ENCODE data around the gene TOMM40. TPM values are rescaled to one million over a fixed set of nuclear protein-coding genes. Genes with fewer than 3 reads are reported as not detected.
"Not testable (repeated sequence)": the region's sequence is repeated elsewhere in the genome, so short reads cannot be mapped to it uniquely, and the experiment has no call there.

TOMM40 gene
- total and polyA plus RNA-seq, 7 experiments from 2014 or later, result 26.3 to 73.3 (median 37.5) TPM

GRCh38 chr19:44876930-44877535 is 14.0 kb upstream of the TOMM40 start:
- Mint-ChIP-seq H3K4me1 (peaks cover 3 to 12% (median 8%) of the 10 kb centered on the region in 7 donors), H3K36me3 (no peaks in the 10 kb centered on the region), H3K4me3 (no peak overlapping the region), H3K9me3 (no peaks in the 10 kb centered on the region), H3K27ac (peak overlapping the region in 4 of 9 donors; percentile 12 to 73 (median 41)), H3K27me3 (peaks cover 0 to 4% (median 0%) of the 10 kb centered on the region in 5 donors)
- no peak overlapping the region for H3K27ac ChIP-seq (ENCODE audit: low read depth, low read length)
- H3K4me3 ChIP-seq (ENCODE audit: low read length), result no peak overlapping the region
- H3K9me3 ChIP-seq (ENCODE audit: control insufficient read depth in 2 of 3, low read length in 3 of 3), result no peaks in the 10 kb centered on the region
- no peaks in the 10 kb centered on the region for H3K27me3 ChIP-seq (ENCODE audit: control insufficient read depth in 2 of 2, insufficient read depth in 2 of 2, low read length in 2 of 2)
- intact Hi-C loops (cut with micrococcal nuclease), result no loop called here
- ChIA-PET POLR2A (no interaction called here), CTCF (no interaction called here)
- no peak for DNase-seq
- no peaks in the 10 kb centered on the region for H3K36me3 ChIP-seq (ENCODE audit: control insufficient read depth in 2 of 3, insufficient read depth in 3 of 3, low read length in 3 of 3)
- ATAC-seq, result peak; percentile 26
- no peaks in the 10 kb centered on the region for H3K4me1 ChIP-seq (ENCODE audit: control insufficient read depth in 2 of 2, insufficient read depth in 2 of 2, low read length in 2 of 2)

DNA sequence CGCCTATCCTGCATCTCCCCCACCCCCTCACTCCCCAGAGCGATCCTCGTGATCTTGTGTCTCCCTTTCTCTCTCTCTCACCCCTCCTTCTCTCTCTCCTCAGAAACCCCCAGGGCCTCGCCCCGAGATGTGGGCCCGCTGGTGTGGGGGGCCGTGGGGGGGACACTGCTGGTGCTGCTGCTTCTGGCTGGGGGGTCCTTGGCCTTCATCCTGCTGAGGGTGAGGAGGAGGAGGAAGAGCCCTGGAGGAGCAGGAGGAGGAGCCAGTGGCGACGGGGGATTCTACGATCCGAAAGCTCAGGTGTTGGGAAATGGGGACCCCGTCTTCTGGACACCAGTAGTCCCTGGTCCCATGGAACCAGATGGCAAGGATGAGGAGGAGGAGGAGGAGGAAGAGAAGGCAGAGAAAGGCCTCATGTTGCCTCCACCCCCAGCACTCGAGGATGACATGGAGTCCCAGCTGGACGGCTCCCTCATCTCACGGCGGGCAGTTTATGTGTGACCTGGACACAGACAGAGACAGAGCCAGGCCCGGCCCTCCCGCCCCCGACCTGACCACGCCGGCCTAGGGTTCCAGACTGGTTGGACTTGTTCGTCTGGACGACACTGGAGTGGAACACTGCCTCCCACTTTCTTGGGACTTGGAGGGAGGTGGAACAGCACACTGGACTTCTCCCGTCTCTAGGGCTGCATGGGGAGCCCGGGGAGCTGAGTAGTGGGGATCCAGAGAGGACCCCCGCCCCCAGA is 12.8 kb upstream of the TOMM40 start:
- no peak overlapping the region for H3K27ac Mint-ChIP-seq
- intact Hi-C loops (cut with micrococcal nuclease), result no loop called here
- H3K27me3 ChIP-seq (ENCODE audit: control insufficient read depth in 2 of 2, insufficient read depth in 2 of 2, low read length in 2 of 2), result no peaks in the 10 kb centered on the region
- H3K4me3 Mint-ChIP-seq, result no peak overlapping the region
- no peaks in the 10 kb centered on the region for H3K4me1 ChIP-seq (ENCODE audit: control insufficient read depth in 2 of 2, insufficient read depth in 2 of 2, low read length in 2 of 2)
- no peaks in the 10 kb centered on the region for H3K36me3 Mint-ChIP-seq
- CTCF ChIA-PET, result no interaction called here
- no peaks in the 10 kb centered on the region for H3K9me3 Mint-ChIP-seq
- H3K4me1 Mint-ChIP-seq, result peaks cover 3 to 12% (median 7%) of the 10 kb centered on the region in 7 donors
- DNase-seq (no peak), ATAC-seq (no peak)
- H3K9me3 ChIP-seq (ENCODE audit: control insufficient read depth in 2 of 3, low read length in 3 of 3), result no peaks in the 10 kb centered on the region
- H3K4me3 ChIP-seq (ENCODE audit: low read length), result no peak overlapping the region
- no peak overlapping the region for H3K27ac ChIP-seq (ENCODE audit: low read depth, low read length)
- POLR2A ChIA-PET, result no interaction called here
- H3K36me3 ChIP-seq (ENCODE audit: control insufficient read depth in 2 of 3, insufficient read depth in 3 of 3, low read length in 3 of 3), result no peaks in the 10 kb centered on the region
- peaks cover 0 to 8% (median 0%) of the 10 kb centered on the region in 5 donors for H3K27me3 Mint-ChIP-seq

- Histone ChIP-seq H3K4me1 (ENCODE audit: control insufficient read depth in 2 of 2, insufficient read depth in 2 of 2, low read length in 2 of 2) (no peaks in the 10 kb centered on the region), H3K27me3 (ENCODE audit: control insufficient read depth in 2 of 2, insufficient read depth in 2 of 2, low read length in 2 of 2) (no peaks in the 10 kb centered on the region), H3K27ac (ENCODE audit: low read depth, low read length) (no peak overlapping the region), H3K9me3 (ENCODE audit: control insufficient read depth in 2 of 3, low read length in 3 of 3) (no peaks in the 10 kb centered on the region), H3K36me3 (ENCODE audit: control insufficient read depth in 2 of 3, insufficient read depth in 3 of 3, low read length in 3 of 3) (no peaks in the 10 kb centered on the region), H3K4me3 (ENCODE audit: low read length) (no peak overlapping the region)
- intact Hi-C loops (cut with micrococcal nuclease), result no loop called here
- Mint-ChIP-seq H3K9me3 (no peaks in the 10 kb centered on the region), H3K36me3 (no peaks in the 10 kb centered on the region), H3K4me3 (no peak overlapping the region), H3K27me3 (peaks cover 0 to 8% (median 0%) of the 10 kb centered on the region in 5 donors), H3K27ac (no peak overlapping the region), H3K4me1 (peaks cover 3 to 12% (median 7%) of the 10 kb centered on the region in 7 donors)
- ChIA-PET POLR2A (no interaction called here), CTCF (no interaction called here)
- ATAC-seq (no peak), DNase-seq (no peak)
These were observed 11.6 kb upstream of the TOMM40 start for GRCh38 chr19:44879309-44880065.

DNA sequence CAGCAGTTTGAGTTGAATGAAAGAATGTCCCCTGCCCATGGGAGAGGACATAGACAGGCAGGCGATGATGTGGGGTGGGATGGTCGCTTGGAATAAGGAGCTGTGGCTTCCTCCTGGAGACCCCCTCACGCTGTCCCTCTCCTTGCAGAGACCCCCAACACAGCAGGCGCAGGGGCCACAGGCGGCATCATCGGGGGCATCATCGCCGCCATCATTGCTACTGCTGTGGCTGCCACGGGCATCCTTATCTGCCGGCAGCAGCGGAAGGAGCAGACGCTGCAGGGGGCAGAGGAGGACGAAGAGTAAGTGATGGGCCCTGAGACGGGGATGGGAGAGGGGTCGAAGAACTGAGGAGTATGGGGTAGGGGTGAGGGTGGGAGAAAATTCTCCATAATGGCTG is 9.0 kb upstream of the TOMM40 start:
- peak overlapping the region in 1 of 10 donors; percentile 18 for H3K4me3 Mint-ChIP-seq
- ChIA-PET POLR2A (no interaction called here), CTCF (interaction anchor here (0.6 kb wide), 1 partner anchor 40 kb away, joined by 3 read pairs; no protein-coding TSS in a partner anchor)
- H3K36me3 ChIP-seq (ENCODE audit: control insufficient read depth in 2 of 3, insufficient read depth in 3 of 3, low read length in 3 of 3), result no peaks in the 10 kb centered on the region
- no peak overlapping the region for H3K27ac ChIP-seq (ENCODE audit: low read depth, low read length)
- DNase-seq (no peak), ATAC-seq (no peak)
- peaks cover 0 to 4% (median 3%) of the 10 kb centered on the region in 7 donors for H3K4me1 Mint-ChIP-seq
- H3K36me3 Mint-ChIP-seq, result no peaks in the 10 kb centered on the region
- H3K4me1 ChIP-seq (ENCODE audit: control insufficient read depth in 2 of 2, insufficient read depth in 2 of 2, low read length in 2 of 2), result no peaks in the 10 kb centered on the region
- H3K9me3 ChIP-seq (ENCODE audit: control insufficient read depth in 2 of 3, low read length in 3 of 3), result no peaks in the 10 kb centered on the region
- H3K4me3 ChIP-seq (ENCODE audit: low read length), result no peak overlapping the region
- no peaks in the 10 kb centered on the region for H3K9me3 Mint-ChIP-seq
- no peak overlapping the region for H3K27ac Mint-ChIP-seq
- H3K27me3 Mint-ChIP-seq, result peaks cover 0 to 8% (median 0%) of the 10 kb centered on the region in 5 donors
- H3K27me3 ChIP-seq (ENCODE audit: control insufficient read depth in 2 of 2, insufficient read depth in 2 of 2, low read length in 2 of 2), result no peaks in the 10 kb centered on the region
- intact Hi-C loops (cut with micrococcal nuclease), result no loop called here

DNA sequence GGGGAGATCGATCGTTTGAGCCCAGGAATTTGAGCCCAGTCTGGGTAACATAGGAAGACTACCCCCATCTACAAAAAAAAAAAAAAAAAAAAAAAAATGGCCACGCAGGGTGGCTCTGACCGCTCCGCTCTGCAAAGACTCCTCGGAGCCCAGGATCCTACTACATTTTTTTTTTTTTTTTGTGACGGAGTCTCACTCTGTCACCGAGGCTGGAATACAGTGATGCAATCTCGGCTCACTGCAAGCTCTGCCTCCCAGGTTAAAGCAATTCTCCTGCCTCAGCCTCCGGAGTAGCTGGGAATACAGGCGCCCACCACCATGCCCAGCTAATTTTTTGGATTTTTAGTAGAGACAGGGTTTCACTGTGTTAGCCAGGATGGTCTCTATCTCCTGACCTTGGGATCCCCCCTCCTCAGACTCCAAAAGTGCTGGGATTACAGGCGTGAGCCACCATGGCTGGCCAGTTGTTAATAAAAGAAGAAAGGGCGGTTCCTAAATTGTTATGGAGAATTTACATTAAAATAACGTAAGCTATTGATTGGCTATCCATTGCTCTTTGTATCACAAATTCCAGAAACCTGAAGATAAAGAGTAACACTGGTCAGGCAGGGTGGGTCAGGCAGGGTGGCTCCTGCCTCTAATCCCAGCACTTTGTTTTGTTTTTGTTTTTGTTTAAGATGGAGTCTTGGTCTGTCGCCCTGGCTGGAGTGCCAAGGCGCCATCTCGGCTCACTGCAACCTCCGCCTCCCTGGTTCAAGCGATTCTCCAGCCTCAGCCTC is 8.2 kb upstream of the TOMM40 start:
- H3K4me1 ChIP-seq (ENCODE audit: control insufficient read depth in 2 of 2, insufficient read depth in 2 of 2, low read length in 2 of 2); H3K27me3 Mint-ChIP-seq; H3K36me3 Mint-ChIP-seq; H3K36me3 ChIP-seq (ENCODE audit: control insufficient read depth in 2 of 3, insufficient read depth in 3 of 3, low read length in 3 of 3); H3K4me1 Mint-ChIP-seq; H3K27ac Mint-ChIP-seq; DNase-seq; H3K9me3 Mint-ChIP-seq; H3K27me3 ChIP-seq (ENCODE audit: control insufficient read depth in 2 of 2, insufficient read depth in 2 of 2, low read length in 2 of 2); H3K27ac ChIP-seq (ENCODE audit: low read depth, low read length); POLR2A ChIA-PET; intact Hi-C loops (cut with micrococcal nuclease); H3K4me3 Mint-ChIP-seq; H3K9me3 ChIP-seq (ENCODE audit: control insufficient read depth in 2 of 3, low read length in 3 of 3); H3K4me3 ChIP-seq (ENCODE audit: low read length); ATAC-seq: not testable (repeated sequence)
- CTCF ChIA-PET, result interaction anchor here (0.6 kb wide), 1 partner anchor 41 kb away, joined by 3 read pairs; no protein-coding TSS in a partner anchor

- H3K9me3 Mint-ChIP-seq, result no peaks in the 10 kb centered on the region
- no peaks in the 10 kb centered on the region for H3K4me1 ChIP-seq (ENCODE audit: control insufficient read depth in 2 of 2, insufficient read depth in 2 of 2, low read length in 2 of 2)
- no peak overlapping the region for H3K4me3 Mint-ChIP-seq
- POLR2A ChIA-PET, result interaction anchor here (0.6 kb wide), 1 partner anchor 27 kb away, joined by 3 read pairs; no protein-coding TSS in a partner anchor
- H3K27me3 Mint-ChIP-seq, result peaks cover 0 to 8% (median 0%) of the 10 kb centered on the region in 5 donors
- DNase-seq (no peak), ATAC-seq (no peak)
- CTCF ChIA-PET, result interaction anchor here (0.5 to 1.6 kb wide), 4 partner anchors 12 to 382 kb away, joined by 3 to 8 read pairs (median 4); no protein-coding TSS in a partner anchor
- peaks cover 0 to 5% (median 1%) of the 10 kb centered on the region in 7 donors for H3K4me1 Mint-ChIP-seq
- no peak overlapping the region for H3K27ac ChIP-seq (ENCODE audit: low read depth, low read length)
- H3K27ac Mint-ChIP-seq, result no peak overlapping the region
- H3K36me3 ChIP-seq (ENCODE audit: control insufficient read depth in 2 of 3, insufficient read depth in 3 of 3, low read length in 3 of 3), result no peaks in the 10 kb centered on the region
- H3K27me3 ChIP-seq (ENCODE audit: control insufficient read depth in 2 of 2, insufficient read depth in 2 of 2, low read length in 2 of 2), result no peaks in the 10 kb centered on the region
- H3K9me3 ChIP-seq (ENCODE audit: control insufficient read depth in 2 of 3, low read length in 3 of 3), result no peaks in the 10 kb centered on the region
- no peaks in the 10 kb centered on the region for H3K36me3 Mint-ChIP-seq
- no peak overlapping the region for H3K4me3 ChIP-seq (ENCODE audit: low read length)
- intact Hi-C loops (cut with micrococcal nuclease), result no loop called here
These were observed 7.1 kb upstream of the TOMM40 start for GRCh38 chr19:44883922-44884321.
